H1 (cell line): Measurements from ENCODE around the gene PSD2. TPM values are rescaled to one million over a fixed set of nuclear protein-coding genes. Genes with fewer than 3 reads are reported as not detected.

Experiments
- CTCF ChIA-PET: fragments of 300-600 bp; sonication (Branson Sonifier 250); formaldehyde crosslinking; loops from one replicate; lab custom pipeline; 2021; ENCODE audit not compliant: partially characterized antibody; lab: Charles Lee
- POLR2A ChIA-PET: fragments of 300-600 bp; sonication (Branson Sonifier 250); formaldehyde crosslinking; loops from one replicate; lab custom pipeline; 2021; ENCODE audit warnings: inconsistent platforms; ENCODE audit not compliant: partially characterized antibody; lab: Charles Lee
- DNase-seq, 2 experiments: peaks; one replicate each; pipeline versions ENCODE4 v3.0.0 to v3.0.0-alpha.2; 2010 to 2022; ENCODE audit warnings: low spot score in 2 of 2, low read depth in 1 of 2, mixed read lengths in 1 of 2
- FAIRE-seq: peaks from 2 replicates; lab custom pipeline; 2011; peaks lifted over from hg19 to GRCh38; lab: Jason Lieb, UNC
- H2AFZ ChIP-seq: 2 replicates; pipeline ENCODE4 v1.8.1; 2012; ENCODE audit warnings: low read length, inconsistent platforms
- H2AK5ac ChIP-seq: 2 replicates; pipeline ENCODE4 v1.6.1; 2013; ENCODE audit warnings: low read depth, low read length
- H2BK120ac ChIP-seq: replicated peaks from 2 replicates; pipeline ENCODE3; 2013; ENCODE audit warnings: low read depth, low read length, inconsistent platforms
- H2BK12ac ChIP-seq: 2 replicates; pipeline ENCODE4 v1.6.1; 2013; ENCODE audit warnings: low read depth, low read length
- H2BK15ac ChIP-seq: 2 replicates; pipeline ENCODE4 v1.6.1; 2013; ENCODE audit warnings: low read length
- H2BK20ac ChIP-seq: 2 replicates; pipeline ENCODE4 v1.6.1; 2013; ENCODE audit warnings: low read length
- H2BK5ac ChIP-seq: 2 replicates; pipeline ENCODE4 v1.6.1; 2013; ENCODE audit warnings: low read depth, low read length
- H3K14ac ChIP-seq: 2 replicates; pipeline ENCODE4 v1.6.1; 2013; ENCODE audit warnings: inconsistent platforms; ENCODE audit not compliant: insufficient read length
- H3K18ac ChIP-seq: 2 replicates; pipeline ENCODE4 v1.6.1; 2013; ENCODE audit warnings: low read length; ENCODE audit errors: extremely low read depth
- H3K23ac ChIP-seq: 2 replicates; pipeline ENCODE4 v1.6.1; 2013; ENCODE audit warnings: inconsistent platforms; ENCODE audit not compliant: insufficient read length
- H3K23me2 ChIP-seq: 2 replicates; pipeline ENCODE4 v1.6.1; 2013; ENCODE audit warnings: low read depth, low read length
- H3K27ac ChIP-seq: 2 replicates; pipeline ENCODE4 v1.6.1; 2011; ENCODE audit warnings: low read depth, low read length, inconsistent platforms
- H3K27me3 ChIP-seq, 4 experiments: replicated peaks in 1 of 4; 1 replicate in 1 of 4; 2 replicates in 3 of 4; pipeline versions ENCODE4 v1.6.1 to v1.8.1; 2011 to 2013; ENCODE audit warnings: low read length in 3 of 4, mild to moderate bottlenecking in 3 of 4, inconsistent platforms in 2 of 4, mixed read lengths in 2 of 4, moderate library complexity in 1 of 4; ENCODE audit not compliant: control insufficient read depth in 3 of 4, insufficient read depth in 3 of 4; ENCODE audit errors: extremely low read depth in 1 of 4
- H3K36me3 ChIP-seq, 4 experiments: 2 replicates each; pipeline versions ENCODE4 v1.6.1 to v1.8.1; 2011 to 2013; ENCODE audit warnings: mild to moderate bottlenecking in 4 of 4, low read length in 3 of 4, moderate library complexity in 2 of 4, control low read depth in 1 of 4, inconsistent platforms in 1 of 4; ENCODE audit not compliant: insufficient read depth in 4 of 4, control insufficient read depth in 2 of 4
- H3K4ac ChIP-seq: replicated peaks from 2 replicates; pipeline ENCODE3; 2013; ENCODE audit warnings: low read length, low read depth, mixed read lengths, inconsistent platforms; ENCODE audit not compliant: insufficient read length
- H3K4me1 ChIP-seq, 4 experiments: replicated peaks in 1 of 4; 1 replicate in 1 of 4; 2 replicates in 3 of 4; pipeline versions ENCODE4 v1.6.1 to v1.8.1; 2011 to 2013; ENCODE audit warnings: low read length in 3 of 4, inconsistent platforms in 2 of 4, mixed read lengths in 1 of 4; ENCODE audit not compliant: insufficient read depth in 4 of 4, control insufficient read depth in 3 of 4
- H3K4me2 ChIP-seq, 2 experiments: 2 replicates each; pipeline versions ENCODE4 v1.6.1 to v1.8.1; 2011 to 2013; ENCODE audit warnings: low read depth in 2 of 2, low read length in 2 of 2, control low read depth in 1 of 2, inconsistent platforms in 1 of 2, mild to moderate bottlenecking in 1 of 2; ENCODE audit not compliant: insufficient read depth in 1 of 2
- H3K4me3 ChIP-seq, 4 experiments: fragments of 200-600, 300-600 bp in 1 of 4; sonication (generic), shearing (Covaris generic), sonication (Bioruptor Twin) in 1 of 4; 2 replicates each; pipeline versions ENCODE4 v1.5.1 to v1.8.1; 2011 to 2016; ENCODE audit warnings: low read length in 4 of 4, low read depth in 3 of 4, control low read depth in 2 of 4, inconsistent platforms in 2 of 4, mild to moderate bottlenecking in 2 of 4, mixed read lengths in 1 of 4, moderate library complexity in 1 of 4; ENCODE audit not compliant: insufficient read depth in 2 of 4; ENCODE audit errors: extremely low read depth in 1 of 4
- H3K56ac ChIP-seq: replicated peaks from 2 replicates; pipeline ENCODE3; 2013; ENCODE audit warnings: low read depth, mild to moderate bottlenecking, mixed read lengths, low read length, inconsistent platforms; ENCODE audit not compliant: insufficient read length
- H3K79me1 ChIP-seq: 2 replicates; pipeline ENCODE4 v1.6.1; 2013; ENCODE audit warnings: low read depth, low read length, control low read depth
- H3K79me2 ChIP-seq, 2 experiments: 2 replicates each; pipeline versions ENCODE4 v1.6.1 to v1.8.1; 2012 to 2013; ENCODE audit warnings: low read length in 2 of 2, mild to moderate bottlenecking in 2 of 2, inconsistent platforms in 1 of 2; ENCODE audit not compliant: insufficient read depth in 2 of 2, control insufficient read depth in 1 of 2
- H3K9ac ChIP-seq, 4 experiments: replicated peaks in 1 of 4; 1 replicate in 1 of 4; 2 replicates in 3 of 4; pipeline versions ENCODE4 v1.6.1 to v1.8.1; 2011 to 2013; ENCODE audit warnings: low read depth in 3 of 4, low read length in 3 of 4, control low read depth in 2 of 4, mild to moderate bottlenecking in 2 of 4, moderate library complexity in 2 of 4, inconsistent platforms in 1 of 4; ENCODE audit errors: extremely low read depth in 1 of 4
- H3K9me3 ChIP-seq, 2 experiments: 2 replicates each; pipeline versions ENCODE4 v1.6.1 to v1.8.1; 2012 to 2013; ENCODE audit warnings: mild to moderate bottlenecking in 2 of 2, moderate library complexity in 2 of 2, control low read depth in 1 of 2, inconsistent platforms in 1 of 2, low read depth in 1 of 2, low read length in 1 of 2, mixed read lengths in 1 of 2; ENCODE audit not compliant: insufficient read depth in 2 of 2
- H4K20me1 ChIP-seq, 2 experiments: replicated peaks in 1 of 2; 2 replicates each; pipeline versions ENCODE3 to v1.8.1; 2011 to 2013; ENCODE audit warnings: inconsistent platforms in 2 of 2, low read length in 2 of 2, mild to moderate bottlenecking in 1 of 2; ENCODE audit not compliant: insufficient read depth in 2 of 2, control insufficient read depth in 1 of 2
- H4K5ac ChIP-seq: 2 replicates; pipeline ENCODE4 v1.6.1; 2013; ENCODE audit warnings: low read length, low read depth, mixed read lengths, inconsistent platforms; ENCODE audit not compliant: insufficient read length
- H4K8ac ChIP-seq: 2 replicates; pipeline ENCODE4 v1.8.0; 2013; ENCODE audit warnings: mild to moderate bottlenecking, moderate library complexity, low read length, inconsistent platforms; ENCODE audit not compliant: insufficient read depth; ENCODE audit errors: extremely low read depth
- H4K91ac ChIP-seq: replicated peaks from 2 replicates; pipeline ENCODE3; 2013; ENCODE audit warnings: low read length, mixed read lengths, inconsistent platforms; ENCODE audit not compliant: insufficient read length
- KDM5A ChIP-seq: fragments of 200-600 bp; IDR thresholded peaks from 2 replicates; pipeline ENCODE4 v1.7.1; 2012; ENCODE audit warnings: mild to moderate bottlenecking, low read length, inconsistent platforms, mixed read lengths
- RXRA ChIP-seq: IDR thresholded peaks from 2 replicates; pipeline ENCODE4 v1.6.1; 2011; ENCODE audit warnings: low read depth, mild to moderate bottlenecking, low read length, moderate library complexity; ENCODE audit not compliant: insufficient read depth
- SIX5 ChIP-seq: IDR thresholded peaks from 2 replicates; pipeline ENCODE4 v1.6.1; 2011; ENCODE audit warnings: mild to moderate bottlenecking, low read depth, low read length
- SRF ChIP-seq: IDR thresholded peaks from 2 replicates; pipeline ENCODE4 v1.6.1; 2011; ENCODE audit warnings: mild to moderate bottlenecking, low read depth, low read length, moderate library complexity
- WGBS, 2 experiments: shearing (Covaris generic) in 1 of 2; methylation state at CpG; one replicate each; pipeline versions ENCODE4 v1.1.6 to v1.1.7; 2013 to 2015; ENCODE audit warnings: low lambda C conversion rate in 2 of 2, mixed read lengths in 2 of 2, inconsistent platforms in 1 of 2, low coverage in 1 of 2, missing lambda C conversion rate in 1 of 2; ENCODE audit not compliant: insufficient replicate concordance in 2 of 2, insufficient coverage in 1 of 2, insufficient read length in 1 of 2; ENCODE audit errors: extremely low coverage in 1 of 2, missing lambda C conversion rate in 1 of 2; 5-methylcytosine and 5-hydroxymethylcytosine counted together
- polyA plus RNA-seq, 7 experiments: library from polyadenylated mRNA; depleted of rRNA in 3 of 7; stranded (reverse) in 5 of 7; unstranded in 2 of 7; fragments of >200 nt in 5 of 7; fragments of 200-250 nt in 2 of 7; gene quantifications; 1 replicate in 5 of 7; 2 replicates in 1 of 7; 4 replicates in 1 of 7; pipeline versions ENCODE4 v1.2.1 to v1.2.3, GENCODE V29; 2011 to 2013; ENCODE audit warnings: missing spikeins in 2 of 7, mixed read lengths in 2 of 7
- total RNA-seq: library from RNA; stranded (reverse); fragmentation: NEBNext Ultra II Directional; extraction: Animal tissue kit (Norgen Biotek cat#: 25700); gene quantifications from 2 replicates; pipeline ENCODE4 v1.2.1, GENCODE V29; 2021

The PSD2 gene
- total and polyA plus RNA-seq, 2 of the 8 experiments (the other 6 are each of a cell fraction or from before 2014, with no cell fraction given): 0.06 to 0.14 TPM

GRCh38 chr5:139759219-139759721 is 36.3 kb upstream of the PSD2 start:
- no peak overlapping the region for H4K8ac ChIP-seq
- H2BK5ac ChIP-seq: no peak overlapping the region
- H4K20me1 ChIP-seq: peaks cover 2 to 6% of the 10 kb centered on the region in 2 experiments
- no peak overlapping the region for H3K9ac ChIP-seq
- H3K4me3 ChIP-seq: no peak overlapping the region
- no peak overlapping the region for H4K91ac ChIP-seq
- peaks cover 13% of the 10 kb centered on the region for H3K23me2 ChIP-seq
- H3K4me2 ChIP-seq: no peak overlapping the region
- no peaks in the 10 kb centered on the region for H3K36me3 ChIP-seq
- no peak overlapping the region for H3K18ac ChIP-seq
- H3K9me3 ChIP-seq: no peaks in the 10 kb centered on the region
- H2BK20ac ChIP-seq: no peak overlapping the region
- H3K79me1 ChIP-seq: no peaks in the 10 kb centered on the region
- H3K27ac ChIP-seq: no peak overlapping the region
- peak overlapping the region; percentile 80; the same call in 1 of the 2 replicates for H2BK12ac ChIP-seq
- no peak overlapping the region for H3K23ac ChIP-seq
- H3K4ac ChIP-seq: peak overlapping the region; percentile 50
- H3K14ac ChIP-seq: no peak overlapping the region
- FAIRE-seq (no peak), DNase-seq (no peak)
- no peak overlapping the region for H2AFZ ChIP-seq
- POLR2A ChIA-PET: interaction anchor here (0.9 to 2.0 kb wide), 8 partner anchors 11 to 126 kb away, joined by 3 to 9 read pairs (median 3); no protein-coding TSS in a partner anchor
- H2BK120ac ChIP-seq: no peak overlapping the region
- TF ChIP-seq RXRA (no peak), SRF (no peak), SIX5 (no peak), KDM5A (no peak)
- WGBS, 2 experiments: 87% methylated on average over 35 of the region's 36 CpGs; no CpG with 5 or more reads in 1 of the 2 experiments
- no peak overlapping the region for H3K56ac ChIP-seq
- CTCF ChIA-PET: interaction anchor here (0.9 to 5.1 kb wide), 15 partner anchors 9 to 285 kb away, joined by 3 to 58 read pairs (median 3); no protein-coding TSS in a partner anchor
- no peak overlapping the region for H2BK15ac ChIP-seq
- no peak overlapping the region for H4K5ac ChIP-seq
- H3K4me1 ChIP-seq: peaks cover 7 to 28% (median 14%) of the 10 kb centered on the region in 4 experiments
- H3K27me3 ChIP-seq: peaks cover 20 to 64% (median 53%) of the 10 kb centered on the region in 4 experiments
- H3K79me2 ChIP-seq: no peaks in the 10 kb centered on the region
- H2AK5ac ChIP-seq: no peak overlapping the region
